Sciatic nerve (tissue), 2 donors: ENCODE results near the gene SULT2A1. TPM values are rescaled to one million over a fixed set of nuclear protein-coding genes. Genes with fewer than 3 reads are reported as not detected.
"Not testable (repeated sequence)": the region's sequence is repeated elsewhere in the genome, so short reads cannot be mapped to it uniquely, and the experiment has no call there.

Experiments
- ATAC-seq: fragments of 200-7000 bp; cut with Tn5 transposase; one replicate; pipeline ENCODE4 v1.9.1; 2020; ENCODE audit warnings: mild to moderate bottlenecking, moderate library complexity
- DNase-seq: peaks from one replicate; pipeline ENCODE4 v3.0.0-alpha.2; 2020; ENCODE audit warnings: low spot score
- intact Hi-C: fragments of 100-400 bp; cut with DNase I; formaldehyde crosslinking; loops from one replicate; pipeline ENCODE4 v1.14.2; 2022
- total RNA-seq: library from RNA; stranded (reverse); fragmentation: NEBNext Ultra II Directional; extraction: Animal tissue kit (Norgen Biotek cat#: 25700); gene quantifications from one replicate; pipeline ENCODE4 v1.2.1, GENCODE V29; 2021
- donor health status: DM: no; HTN: no; CAD: no.
- donor health status: DM: no; HTN: no; CAD: no.

The SULT2A1 gene
- total RNA-seq, 1 donor from 2014 or later: not detected

- ATAC-seq (no peak), DNase-seq (no peak)
- intact Hi-C loops: no loop called here
Measured at GRCh38 chr19:47865166-47865565, 20.9 kb downstream of the SULT2A1 start.

- intact Hi-C loops: no loop called here
- DNase-seq: peak; percentile 95
- ATAC-seq: peak; percentile 95
Measured at GRCh38 chr19:47863514-47863936, 22.6 kb downstream of the SULT2A1 start.

- intact Hi-C loops: no loop called here
- ATAC-seq (no peak), DNase-seq (no peak)
Measured at GRCh38 chr19:47861630-47862029, 24.5 kb downstream of the SULT2A1 start.

GRCh38 chr19:47860602-47861297 lies 25.4 kb downstream of the SULT2A1 start:
- DNase-seq (no peak), ATAC-seq (no peak)
- intact Hi-C loops: no loop called here

GRCh38 chr19:47859838-47860237 lies 26.3 kb downstream of the SULT2A1 start:
- intact Hi-C loops, ATAC-seq, DNase-seq: not testable (repeated sequence)

- ATAC-seq, intact Hi-C loops, DNase-seq: not testable (repeated sequence)
Measured at GRCh38 chr19:47858646-47859285, 27.3 kb downstream of the SULT2A1 start, which contains the start of gene TPRX2. Gene TPRX2, plus strand, starts transcription at chr19:47859235. Its CDS starts 12 bp downstream, at chr19:47859247.

GRCh38 chr19:47858231-47858630 lies 27.9 kb downstream of the SULT2A1 start:
- DNase-seq, ATAC-seq, intact Hi-C loops: not testable (repeated sequence)

- DNase-seq (no peak), ATAC-seq (no peak)
- intact Hi-C loops: no loop called here
Measured at GRCh38 chr19:47854459-47854858, 31.7 kb downstream of the SULT2A1 start.

GRCh38 chr19:47853003-47853402 lies 33.1 kb downstream of the SULT2A1 start:
- ATAC-seq: no peak
- intact Hi-C loops: no loop called here
- DNase-seq: no peak

GRCh38 chr19:47848823-47849473 lies 37.2 kb downstream of the SULT2A1 start:
- DNase-seq (no peak), ATAC-seq (no peak)
- intact Hi-C loops: no loop called here

GRCh38 chr19:47848425-47848822 lies 37.7 kb downstream of the SULT2A1 start:
- no peak for DNase-seq
- ATAC-seq: no peak
- intact Hi-C loops: no loop called here

- DNase-seq: no peak
- no peak for ATAC-seq
- intact Hi-C loops: no loop called here
Measured at GRCh38 chr19:47842941-47843340, 43.2 kb downstream of the SULT2A1 start.

- intact Hi-C loops: no loop called here
- ATAC-seq: no peak
- DNase-seq: no peak
Measured at GRCh38 chr19:47839913-47840312, 46.2 kb downstream of the SULT2A1 start.

GRCh38 chr19:47839411-47839810 lies 46.7 kb downstream of the SULT2A1 start:
- ATAC-seq: no peak
- DNase-seq: no peak
- intact Hi-C loops: no loop called here

- ATAC-seq (no peak), DNase-seq (no peak)
- intact Hi-C loops: no loop called here
Measured at GRCh38 chr19:47836038-47836437, 50.1 kb downstream of the SULT2A1 start.

GRCh38 chr19:47832723-47833122 lies 53.4 kb downstream of the SULT2A1 start:
- intact Hi-C loops: no loop called here
- ATAC-seq (no peak), DNase-seq (no peak)

- DNase-seq (no peak), ATAC-seq (no peak)
- intact Hi-C loops: no loop called here
Measured at GRCh38 chr19:47826800-47827199, 59.3 kb downstream of the SULT2A1 start.

- ATAC-seq: no peak
- intact Hi-C loops: no loop called here
- no peak for DNase-seq
Measured at GRCh38 chr19:47824396-47824795, 61.7 kb downstream of the SULT2A1 start.

- ATAC-seq (no peak), DNase-seq (no peak)
- intact Hi-C loops: no loop called here
Measured at GRCh38 chr19:47821460-47822020, 64.6 kb downstream of the SULT2A1 start, which contains the start of gene CRX. Gene CRX, plus strand, starts transcription at chr19:47821937. Its CDS starts 12,507 bp downstream, at chr19:47834444.
